DOHH2 (cell line): ENCODE results near the gene TOMM22.

Experiments used
- H3F3A ChIP-seq: fragments of 200-600 bp; sonication (generic), shearing (Covaris generic); 2 replicates; pipeline ENCODE4 v1.6.0; 2016; ENCODE audit warnings: antibody characterized with exemption, mild to moderate bottlenecking; ENCODE audit not compliant: control insufficient read depth, insufficient read depth
- H3K27ac ChIP-seq: fragments of 200-600 bp; sonication (generic); 2 replicates; pipeline ENCODE4 v1.5.1; 2014; ENCODE audit warnings: low read depth, mild to moderate bottlenecking, low read length, moderate library complexity
- H3K27me3 ChIP-seq: fragments of 200-600 bp; sonication (generic); 2 replicates; pipeline ENCODE4 v1.6.1; 2014; ENCODE audit warnings: mild to moderate bottlenecking, low read length, mixed read lengths; ENCODE audit not compliant: control insufficient read depth
- H3K36me3 ChIP-seq: fragments of 200-600 bp; sonication (generic); 2 replicates; pipeline ENCODE4 v1.6.1; 2014; ENCODE audit warnings: mild to moderate bottlenecking, low read length, moderate library complexity, mixed read lengths; ENCODE audit not compliant: control insufficient read depth
- H3K4me1 ChIP-seq: fragments of 200-600 bp; sonication (generic); 2 replicates; pipeline ENCODE4 v1.6.1; 2014; ENCODE audit warnings: mild to moderate bottlenecking, low read length, mixed read lengths; ENCODE audit not compliant: control insufficient read depth
- H3K4me2 ChIP-seq: fragments of 200-600 bp; sonication (generic); 2 replicates; pipeline ENCODE4 v1.6.0; 2014; ENCODE audit warnings: mild to moderate bottlenecking, low read length, moderate library complexity
- H3K4me3 ChIP-seq: fragments of 200-600 bp; sonication (generic); 2 replicates; pipeline ENCODE4 v1.5.1; 2014; ENCODE audit warnings: mild to moderate bottlenecking, low read length, mixed read lengths
- H3K79me2 ChIP-seq: fragments of 200-600 bp; sonication (generic); 2 replicates; pipeline ENCODE4 v1.6.1; 2014; ENCODE audit warnings: mild to moderate bottlenecking, low read length, mixed read lengths; ENCODE audit not compliant: control insufficient read depth
- H3K9me2 ChIP-seq: fragments of 200-600 bp; sonication (generic); replicated peaks from 2 replicates; pipeline ENCODE4 v1.6.1; 2014; ENCODE audit warnings: mild to moderate bottlenecking, low read length, mixed read lengths; ENCODE audit not compliant: control insufficient read depth
- H3K9me3 ChIP-seq: fragments of 200-600 bp; sonication (generic); 2 replicates; pipeline ENCODE4 v1.6.1; 2014; ENCODE audit warnings: antibody characterized with exemption, low read length, mixed read lengths; ENCODE audit not compliant: control insufficient read depth, insufficient read depth
- H4K20me1 ChIP-seq: fragments of 200-600 bp; sonication (generic); 2 replicates; pipeline ENCODE4 v1.6.0; 2014; ENCODE audit warnings: low read depth, mild to moderate bottlenecking, antibody characterized with exemption, low read length, moderate library complexity; ENCODE audit not compliant: control insufficient read depth, insufficient read depth
- EZH2phosphoT487 ChIP-seq: fragments of 200-600 bp; sonication (generic); IDR thresholded peaks from 2 replicates; pipeline ENCODE4 v1.6.1; 2017; ENCODE audit warnings: borderline replicate concordance, mild to moderate bottlenecking, antibody characterized with exemption, low read length, moderate library complexity, mixed read lengths
- TF ChIP-seq, protein P1 (sequence below): fragments of 200-600 bp; sonication (generic); IDR thresholded peaks from one replicate; pipeline ENCODE4 v1.5.1; 2014; ENCODE audit warnings: antibody characterized with exemption, mild to moderate bottlenecking, low read depth, low read length; ENCODE audit not compliant: poor library complexity, severe bottlenecking

TOMM22 gene

DNA sequence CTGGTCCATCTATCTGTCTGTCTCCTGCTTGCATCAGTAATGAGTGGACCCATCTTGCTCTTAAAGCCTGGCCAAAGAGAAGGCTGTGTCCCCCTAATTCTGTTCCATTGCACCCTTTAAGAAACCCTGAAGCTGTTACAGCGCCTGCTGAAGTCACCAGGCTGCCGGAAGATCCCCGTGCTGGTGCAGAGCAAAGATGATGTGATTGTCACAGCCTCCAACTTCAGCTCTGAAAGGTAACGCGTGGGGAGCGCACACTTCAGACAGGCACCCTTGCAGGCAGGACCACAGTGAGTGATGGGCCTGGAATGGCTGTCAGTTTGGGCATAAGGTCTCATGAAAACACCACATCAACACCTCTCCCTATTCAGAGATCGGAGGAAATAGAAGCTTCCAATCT is 42.4 kb downstream of the TOMM22 start:
- Histone ChIP-seq H3K4me2 (no peak overlapping the region), H3K27ac (no peak overlapping the region), H3K27me3 (no peaks in the 10 kb centered on the region), H3K79me2 (no peaks in the 10 kb centered on the region), H3F3A (peaks cover 3% of the 10 kb centered on the region; the same call in 1 of the 2 replicates), H4K20me1 (no peaks in the 10 kb centered on the region), H3K9me3 (no peaks in the 10 kb centered on the region), H3K9me2 (no peaks in the 10 kb centered on the region), H3K36me3 (peaks cover 80% of the 10 kb centered on the region), H3K4me1 (no peaks in the 10 kb centered on the region), H3K4me3 (no peak overlapping the region)
- no peak for TF ChIP-seq EZH2phosphoT487
- TF ChIP-seq, protein P1, sequence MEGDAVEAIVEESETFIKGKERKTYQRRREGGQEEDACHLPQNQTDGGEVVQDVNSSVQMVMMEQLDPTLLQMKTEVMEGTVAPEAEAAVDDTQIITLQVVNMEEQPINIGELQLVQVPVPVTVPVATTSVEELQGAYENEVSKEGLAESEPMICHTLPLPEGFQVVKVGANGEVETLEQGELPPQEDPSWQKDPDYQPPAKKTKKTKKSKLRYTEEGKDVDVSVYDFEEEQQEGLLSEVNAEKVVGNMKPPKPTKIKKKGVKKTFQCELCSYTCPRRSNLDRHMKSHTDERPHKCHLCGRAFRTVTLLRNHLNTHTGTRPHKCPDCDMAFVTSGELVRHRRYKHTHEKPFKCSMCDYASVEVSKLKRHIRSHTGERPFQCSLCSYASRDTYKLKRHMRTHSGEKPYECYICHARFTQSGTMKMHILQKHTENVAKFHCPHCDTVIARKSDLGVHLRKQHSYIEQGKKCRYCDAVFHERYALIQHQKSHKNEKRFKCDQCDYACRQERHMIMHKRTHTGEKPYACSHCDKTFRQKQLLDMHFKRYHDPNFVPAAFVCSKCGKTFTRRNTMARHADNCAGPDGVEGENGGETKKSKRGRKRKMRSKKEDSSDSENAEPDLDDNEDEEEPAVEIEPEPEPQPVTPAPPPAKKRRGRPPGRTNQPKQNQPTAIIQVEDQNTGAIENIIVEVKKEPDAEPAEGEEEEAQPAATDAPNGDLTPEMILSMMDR: no peak

DNA sequence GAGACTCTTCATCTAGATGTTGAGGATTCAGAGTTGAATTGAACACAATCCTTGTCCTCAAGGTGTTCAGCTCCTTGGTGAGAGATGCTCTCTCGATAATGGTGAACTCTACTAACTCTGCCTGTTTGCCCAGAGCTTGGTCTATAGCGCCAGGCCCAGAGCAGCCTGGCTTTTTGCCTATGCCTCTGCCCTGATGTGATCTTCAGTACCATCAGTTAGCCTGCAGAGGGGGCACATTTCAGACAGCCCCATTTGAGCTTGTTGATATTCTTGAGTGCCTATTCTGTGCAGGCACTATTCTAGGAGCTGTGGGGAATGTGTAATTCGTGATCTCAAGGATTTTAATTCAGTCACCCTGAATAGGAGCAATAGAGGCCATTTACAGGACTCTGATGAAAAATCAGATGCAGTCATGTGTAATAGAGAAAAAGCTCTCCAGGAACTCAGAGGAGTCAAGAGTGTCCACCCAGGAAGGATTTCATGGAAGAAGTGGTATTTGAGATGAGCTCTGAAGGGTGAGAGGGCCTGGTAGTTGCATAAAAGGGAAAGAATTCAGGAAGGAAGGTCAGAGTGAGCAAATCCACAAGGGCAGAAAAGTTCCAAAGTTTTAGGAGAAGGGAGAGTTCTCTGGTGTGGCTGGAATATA is 43.3 kb downstream of the TOMM22 start:
- no peak overlapping the region for H3K27ac ChIP-seq
- TF ChIP-seq, protein P1: peak; percentile 71
- TF ChIP-seq EZH2phosphoT487: no peak
- H3K4me3 ChIP-seq: no peak overlapping the region
- no peaks in the 10 kb centered on the region for H3K4me1 ChIP-seq
- no peaks in the 10 kb centered on the region for H3K79me2 ChIP-seq
- H3F3A ChIP-seq: peaks cover 3% of the 10 kb centered on the region; the same call in 1 of the 2 replicates
- no peaks in the 10 kb centered on the region for H3K9me2 ChIP-seq
- no peaks in the 10 kb centered on the region for H4K20me1 ChIP-seq
- no peak overlapping the region for H3K4me2 ChIP-seq
- H3K36me3 ChIP-seq: peaks cover 85% of the 10 kb centered on the region
- no peaks in the 10 kb centered on the region for H3K27me3 ChIP-seq
- H3K9me3 ChIP-seq: no peaks in the 10 kb centered on the region

DNA sequence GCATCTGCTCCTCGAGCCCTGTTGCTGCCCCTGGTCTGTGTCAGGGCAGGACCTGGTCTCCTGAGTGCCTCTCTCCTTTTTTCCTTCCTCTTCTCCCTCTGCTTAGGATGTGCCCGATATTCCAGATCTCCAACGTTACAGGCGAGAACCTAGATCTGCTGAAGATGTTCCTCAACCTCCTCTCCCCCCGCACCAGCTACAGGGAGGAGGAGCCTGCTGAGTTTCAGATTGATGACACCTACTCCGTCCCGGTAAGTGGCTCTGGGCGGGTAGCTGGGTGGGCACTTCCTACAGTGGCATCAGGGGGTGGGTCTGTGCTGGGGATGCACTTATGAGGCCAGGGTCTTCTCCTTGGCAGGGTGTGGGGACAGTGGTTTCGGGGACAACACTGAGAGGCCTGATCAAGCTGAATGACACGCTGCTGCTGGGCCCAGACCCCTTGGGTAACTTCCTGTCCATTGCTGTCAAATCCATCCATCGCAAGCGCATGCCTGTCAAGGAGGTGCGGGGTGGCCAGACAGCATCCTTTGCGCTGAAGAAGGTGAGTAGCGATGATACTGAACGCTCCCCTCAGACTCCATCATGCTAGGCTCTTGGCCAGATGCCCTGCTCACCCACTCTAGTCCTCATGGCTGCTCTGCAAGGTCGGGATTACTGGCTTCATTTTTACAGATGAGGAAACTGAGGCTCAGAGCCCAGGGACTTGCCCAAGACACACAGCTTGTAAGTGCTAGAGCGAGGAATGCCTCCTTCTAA is 44.3 kb downstream of the TOMM22 start:
- TF ChIP-seq EZH2phosphoT487: no peak
- TF ChIP-seq, protein P1: no peak
- no peaks in the 10 kb centered on the region for H3K9me2 ChIP-seq
- no peaks in the 10 kb centered on the region for H4K20me1 ChIP-seq
- no peaks in the 10 kb centered on the region for H3K4me1 ChIP-seq
- H3K36me3 ChIP-seq: peaks cover 90% of the 10 kb centered on the region
- H3K9me3 ChIP-seq: no peaks in the 10 kb centered on the region
- H3K4me3 ChIP-seq: no peak overlapping the region
- peaks cover 3% of the 10 kb centered on the region; the same call in 1 of the 2 replicates for H3F3A ChIP-seq
- H3K79me2 ChIP-seq: no peaks in the 10 kb centered on the region
- H3K27ac ChIP-seq: no peak overlapping the region
- H3K4me2 ChIP-seq: no peak overlapping the region
- H3K27me3 ChIP-seq: no peaks in the 10 kb centered on the region
